Stimulated activated CD4-positive, alpha-beta T cell treated with anti-CD3 and anti-CD28 coated beads, Interleukin-2, amount 100 ng/mL, for 4 hours (primary cell): Measurements from ENCODE around the gene FIBP.

Experiments
- DNase-seq: peaks from one replicate; pipeline ENCODE4 v3.0.0-alpha.2; 2020; ENCODE audit warnings: low read depth

The FIBP gene

DNA sequence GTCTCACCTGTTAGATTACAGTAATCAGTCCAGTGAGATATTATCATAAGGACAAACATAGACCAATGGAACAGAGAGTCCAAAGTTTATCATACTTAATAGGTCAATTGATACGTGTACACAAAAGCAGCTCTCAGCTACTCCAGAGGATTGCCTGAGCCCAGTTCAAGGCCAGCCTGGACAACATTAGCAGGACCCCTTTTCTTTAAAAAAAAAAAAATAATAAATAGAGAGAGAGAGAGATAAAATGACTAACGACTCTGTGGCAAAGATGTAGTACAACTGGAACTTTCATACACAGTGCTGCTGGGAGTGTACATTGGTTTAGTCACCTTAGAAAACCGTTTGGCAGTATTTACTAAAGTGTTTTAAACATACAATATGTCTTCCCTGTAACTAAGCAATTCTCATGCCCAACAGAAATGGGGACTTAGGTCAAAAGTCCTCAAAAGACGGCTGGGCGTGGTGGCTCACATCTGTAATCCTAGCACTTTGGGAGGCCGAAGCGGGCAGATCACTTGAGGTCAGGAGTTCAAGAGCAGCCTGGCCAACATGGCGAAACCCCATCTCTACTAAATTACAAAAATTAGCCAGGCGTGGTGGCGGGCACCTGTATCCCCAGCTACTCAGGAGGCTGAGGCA is 43.9 kb downstream of the FIBP start:
- DNase-seq = no peak

GRCh38 chr11:65843811-65844210 is 44.5 kb downstream of the FIBP start:
- DNase-seq = no peak

DNA sequence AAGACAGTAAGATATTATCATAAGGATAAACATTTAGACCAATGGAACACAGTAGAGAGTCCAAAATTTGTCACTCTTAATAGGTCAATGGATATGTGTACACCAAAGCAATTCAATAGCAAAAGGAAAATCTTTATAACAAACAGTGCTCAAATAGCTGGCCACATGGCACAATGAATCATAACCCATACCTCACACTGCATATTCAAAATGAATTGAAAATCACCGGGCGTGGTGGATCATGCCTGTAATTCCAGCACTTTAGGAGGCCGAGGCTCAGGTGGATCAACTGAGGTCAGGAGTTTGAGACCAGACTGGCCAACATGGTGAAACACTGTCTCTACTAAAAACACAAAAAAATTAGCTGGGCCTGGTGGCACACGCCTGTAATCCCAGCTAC is 46.1 kb downstream of the FIBP start:
- DNase-seq = no peak

DNA sequence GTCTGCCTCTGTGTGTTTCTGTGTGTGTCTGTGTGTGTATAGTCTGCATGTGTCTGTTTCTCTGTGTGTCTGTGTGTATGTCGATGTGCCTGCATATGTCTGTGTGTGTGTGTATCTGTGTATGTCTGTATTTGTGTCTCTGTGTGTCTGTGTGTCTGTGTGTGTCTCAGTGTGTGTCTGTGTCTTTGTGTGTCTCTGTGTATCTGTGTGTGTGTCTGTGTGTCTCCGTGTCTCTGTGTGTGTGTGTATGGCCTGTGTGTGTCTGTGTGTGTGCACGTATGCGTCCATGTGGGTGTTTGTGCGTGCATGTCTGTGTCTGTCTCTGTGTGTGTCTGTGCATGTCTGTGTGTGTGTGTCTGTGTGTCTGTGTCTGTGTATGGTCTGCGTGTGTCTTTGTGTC is 54.1 kb downstream of the FIBP start:
- no peak for DNase-seq
